Activated CD4-positive, alpha-beta T cell treated with anti-CD3 and anti-CD28 coated beads, Interleukin-2, amount 10 ng/mL, durations not matched to agents 7 days and 5 days (primary cell): ENCODE results near the gene DOK5. TPM values are rescaled to one million over a fixed set of nuclear protein-coding genes. Genes with fewer than 3 reads are reported as not detected.
"Not testable (repeated sequence)": the region's sequence is repeated elsewhere in the genome, so short reads cannot be mapped to it uniquely, and the experiment has no call there.

Source experiments
- CTCF ChIA-PET: fragments of 350-600 bp; sonication (Branson Sonifier 250); formaldehyde crosslinking; loops from one replicate; lab custom pipeline; 2021; ENCODE audit warnings: antibody characterized with exemption; lab: Charles Lee
- POLR2A ChIA-PET: fragments of 350-600 bp; sonication (Branson Sonifier 250); formaldehyde crosslinking; loops from one replicate; lab custom pipeline; 2021; ENCODE audit warnings: antibody characterized with exemption; lab: Charles Lee
- DNase-seq: peaks from one replicate; pipeline ENCODE4 v3.0.0-alpha.2; 2020
- H3K27ac Mint-ChIP-seq: one replicate; pipeline ENCODE4 v1.8.0; 2021; ENCODE audit warnings: mild to moderate bottlenecking, moderate library complexity, mixed read lengths
- H3K27me3 Mint-ChIP-seq: one replicate; pipeline ENCODE4 v1.8.0; 2021; ENCODE audit warnings: mixed read lengths
- H3K36me3 Mint-ChIP-seq: one replicate; pipeline ENCODE4 v1.8.0; 2021; ENCODE audit warnings: low read depth, mixed read lengths
- H3K4me1 Mint-ChIP-seq: one replicate; pipeline ENCODE4 v1.8.0; 2021; ENCODE audit warnings: mixed read lengths
- H3K4me3 Mint-ChIP-seq: one replicate; pipeline ENCODE4 v1.8.0; 2021; ENCODE audit warnings: mild to moderate bottlenecking, moderate library complexity, mixed read lengths
- H3K9me3 Mint-ChIP-seq: one replicate; pipeline ENCODE4 v1.8.0; 2021; ENCODE audit warnings: mixed read lengths
- total RNA-seq, 2 experiments: library from RNA; stranded (reverse); gene quantifications; one replicate each; pipeline ENCODE4 v1.2.3, GENCODE V29; 2021

DOK5 gene
- total RNA-seq, result not detected

GRCh38 chr20:54475334-54476168 lies at the start of gene DOK5:
DOK5 (plus strand) TSS chr20:54475593; CDS start chr20:54475947, 354 bp downstream.
- Mint-ChIP-seq H3K27ac (no peak within 1 kb of the TSS), H3K36me3 (no peaks in the 10 kb centered on the region), H3K27me3 (peaks cover 43% of the 10 kb centered on the region), H3K4me3 (no peak within 1 kb of the TSS), H3K4me1 (no peaks in the 10 kb centered on the region), H3K9me3 (no peaks in the 10 kb centered on the region)
- no peak for DNase-seq
- CTCF ChIA-PET, result no interaction called here
- POLR2A ChIA-PET, result no interaction called here

GRCh38 chr20:54429364-54429763 lies 46.0 kb upstream of the DOK5 start:
- POLR2A ChIA-PET, result no interaction called here
- no peaks in the 10 kb centered on the region for H3K27me3 Mint-ChIP-seq
- no peaks in the 10 kb centered on the region for H3K4me1 Mint-ChIP-seq
- H3K27ac Mint-ChIP-seq, result no peak overlapping the region
- H3K4me3 Mint-ChIP-seq, result no peak overlapping the region
- DNase-seq, result no peak
- no peaks in the 10 kb centered on the region for H3K36me3 Mint-ChIP-seq
- CTCF ChIA-PET, result no interaction called here
- H3K9me3 Mint-ChIP-seq, result no peaks in the 10 kb centered on the region

GRCh38 chr20:54431156-54431944 lies 44.0 kb upstream of the DOK5 start:
- POLR2A ChIA-PET, result no interaction called here
- no peaks in the 10 kb centered on the region for H3K36me3 Mint-ChIP-seq
- H3K4me1 Mint-ChIP-seq, result no peaks in the 10 kb centered on the region
- CTCF ChIA-PET, result no interaction called here
- no peak overlapping the region for H3K27ac Mint-ChIP-seq
- H3K27me3 Mint-ChIP-seq, result no peaks in the 10 kb centered on the region
- H3K4me3 Mint-ChIP-seq, result no peak overlapping the region
- no peaks in the 10 kb centered on the region for H3K9me3 Mint-ChIP-seq
- DNase-seq, result no peak

- Mint-ChIP-seq H3K4me1 (no peaks in the 10 kb centered on the region), H3K27ac (no peak overlapping the region), H3K36me3 (no peaks in the 10 kb centered on the region), H3K9me3 (no peaks in the 10 kb centered on the region), H3K27me3 (no peaks in the 10 kb centered on the region), H3K4me3 (no peak overlapping the region)
- POLR2A ChIA-PET, result no interaction called here
- CTCF ChIA-PET, result no interaction called here
- no peak for DNase-seq
These were observed 42.4 kb upstream of the DOK5 start for GRCh38 chr20:54432966-54433365.

- DNase-seq, result no peak
- CTCF ChIA-PET, result no interaction called here
- H3K27me3 Mint-ChIP-seq, result no peaks in the 10 kb centered on the region
- no peak overlapping the region for H3K27ac Mint-ChIP-seq
- no peaks in the 10 kb centered on the region for H3K36me3 Mint-ChIP-seq
- POLR2A ChIA-PET, result no interaction called here
- no peaks in the 10 kb centered on the region for H3K4me1 Mint-ChIP-seq
- no peaks in the 10 kb centered on the region for H3K9me3 Mint-ChIP-seq
- H3K4me3 Mint-ChIP-seq, result no peak overlapping the region
These were observed 41.8 kb upstream of the DOK5 start for GRCh38 chr20:54433636-54434035.

GRCh38 chr20:54434196-54434595 lies 41.2 kb upstream of the DOK5 start:
- no peaks in the 10 kb centered on the region for H3K27me3 Mint-ChIP-seq
- CTCF ChIA-PET, result no interaction called here
- no peaks in the 10 kb centered on the region for H3K4me1 Mint-ChIP-seq
- H3K9me3 Mint-ChIP-seq, result no peaks in the 10 kb centered on the region
- H3K36me3 Mint-ChIP-seq, result no peaks in the 10 kb centered on the region
- no peak overlapping the region for H3K27ac Mint-ChIP-seq
- DNase-seq, result no peak
- POLR2A ChIA-PET, result no interaction called here
- no peak overlapping the region for H3K4me3 Mint-ChIP-seq

- Mint-ChIP-seq H3K9me3 (no peaks in the 10 kb centered on the region), H3K36me3 (no peaks in the 10 kb centered on the region), H3K4me3 (no peak overlapping the region), H3K27ac (no peak overlapping the region), H3K4me1 (no peaks in the 10 kb centered on the region), H3K27me3 (no peaks in the 10 kb centered on the region)
- CTCF ChIA-PET, result no interaction called here
- POLR2A ChIA-PET, result no interaction called here
- DNase-seq, result no peak
These were observed 40.4 kb upstream of the DOK5 start for GRCh38 chr20:54435015-54435414.

GRCh38 chr20:54436410-54436809 lies 39.0 kb upstream of the DOK5 start:
- POLR2A ChIA-PET, H3K9me3 Mint-ChIP-seq, H3K4me3 Mint-ChIP-seq, H3K27ac Mint-ChIP-seq, H3K36me3 Mint-ChIP-seq, H3K27me3 Mint-ChIP-seq, H3K4me1 Mint-ChIP-seq, CTCF ChIA-PET, DNase-seq: not testable (repeated sequence)

GRCh38 chr20:54438166-54438565 lies 37.2 kb upstream of the DOK5 start:
- Mint-ChIP-seq H3K27ac (no peak overlapping the region), H3K4me3 (no peak overlapping the region), H3K9me3 (no peaks in the 10 kb centered on the region), H3K4me1 (no peaks in the 10 kb centered on the region), H3K36me3 (no peaks in the 10 kb centered on the region), H3K27me3 (no peaks in the 10 kb centered on the region)
- ChIA-PET POLR2A (no interaction called here), CTCF (no interaction called here)
- DNase-seq, result no peak

GRCh38 chr20:54450207-54450606 lies 25.2 kb upstream of the DOK5 start:
- Mint-ChIP-seq H3K36me3 (no peaks in the 10 kb centered on the region), H3K4me1 (no peaks in the 10 kb centered on the region), H3K9me3 (peaks cover 3% of the 10 kb centered on the region), H3K27ac (no peak overlapping the region), H3K4me3 (no peak overlapping the region), H3K27me3 (no peaks in the 10 kb centered on the region)
- no peak for DNase-seq
- ChIA-PET CTCF (no interaction called here), POLR2A (no interaction called here)

GRCh38 chr20:54451171-54451570 lies 24.2 kb upstream of the DOK5 start:
- no peak overlapping the region for H3K27ac Mint-ChIP-seq
- POLR2A ChIA-PET, result no interaction called here
- H3K27me3 Mint-ChIP-seq, result no peaks in the 10 kb centered on the region

GRCh38 chr20:54452277-54452676 lies 23.1 kb upstream of the DOK5 start:
- no peak for DNase-seq
- no peaks in the 10 kb centered on the region for H3K4me1 Mint-ChIP-seq
- ChIA-PET POLR2A (no interaction called here), CTCF (no interaction called here)
- H3K27ac Mint-ChIP-seq, result no peak overlapping the region
- no peak overlapping the region for H3K4me3 Mint-ChIP-seq
- H3K9me3 Mint-ChIP-seq, result peaks cover 3% of the 10 kb centered on the region
- H3K36me3 Mint-ChIP-seq, result no peaks in the 10 kb centered on the region
- no peaks in the 10 kb centered on the region for H3K27me3 Mint-ChIP-seq

More at GRCh38 chr20:54451171-54451570, 24.2 kb upstream of the DOK5 start:
- CTCF ChIA-PET, result no interaction called here
- peaks cover 3% of the 10 kb centered on the region for H3K9me3 Mint-ChIP-seq
- DNase-seq, result no peak
- H3K36me3 Mint-ChIP-seq, result no peaks in the 10 kb centered on the region
- no peaks in the 10 kb centered on the region for H3K4me1 Mint-ChIP-seq
- H3K4me3 Mint-ChIP-seq, result no peak overlapping the region

- ChIA-PET CTCF (no interaction called here), POLR2A (no interaction called here)
- no peak overlapping the region for H3K4me3 Mint-ChIP-seq
- H3K4me1 Mint-ChIP-seq, result no peaks in the 10 kb centered on the region
- H3K27ac Mint-ChIP-seq, result no peak overlapping the region
- peaks cover 3% of the 10 kb centered on the region for H3K9me3 Mint-ChIP-seq
- no peak for DNase-seq
- H3K36me3 Mint-ChIP-seq, result no peaks in the 10 kb centered on the region
- no peaks in the 10 kb centered on the region for H3K27me3 Mint-ChIP-seq
These were observed 20.4 kb upstream of the DOK5 start for GRCh38 chr20:54454982-54455381.
